Effector CD8-positive, alpha-beta T cell (primary cell): ENCODE data around the gene BRMS1.

Experiments used
- DNase-seq: peaks from one replicate; lab custom pipeline; 2025; lab: John Stamatoyannopoulos, UW

BRMS1 gene

DNA sequence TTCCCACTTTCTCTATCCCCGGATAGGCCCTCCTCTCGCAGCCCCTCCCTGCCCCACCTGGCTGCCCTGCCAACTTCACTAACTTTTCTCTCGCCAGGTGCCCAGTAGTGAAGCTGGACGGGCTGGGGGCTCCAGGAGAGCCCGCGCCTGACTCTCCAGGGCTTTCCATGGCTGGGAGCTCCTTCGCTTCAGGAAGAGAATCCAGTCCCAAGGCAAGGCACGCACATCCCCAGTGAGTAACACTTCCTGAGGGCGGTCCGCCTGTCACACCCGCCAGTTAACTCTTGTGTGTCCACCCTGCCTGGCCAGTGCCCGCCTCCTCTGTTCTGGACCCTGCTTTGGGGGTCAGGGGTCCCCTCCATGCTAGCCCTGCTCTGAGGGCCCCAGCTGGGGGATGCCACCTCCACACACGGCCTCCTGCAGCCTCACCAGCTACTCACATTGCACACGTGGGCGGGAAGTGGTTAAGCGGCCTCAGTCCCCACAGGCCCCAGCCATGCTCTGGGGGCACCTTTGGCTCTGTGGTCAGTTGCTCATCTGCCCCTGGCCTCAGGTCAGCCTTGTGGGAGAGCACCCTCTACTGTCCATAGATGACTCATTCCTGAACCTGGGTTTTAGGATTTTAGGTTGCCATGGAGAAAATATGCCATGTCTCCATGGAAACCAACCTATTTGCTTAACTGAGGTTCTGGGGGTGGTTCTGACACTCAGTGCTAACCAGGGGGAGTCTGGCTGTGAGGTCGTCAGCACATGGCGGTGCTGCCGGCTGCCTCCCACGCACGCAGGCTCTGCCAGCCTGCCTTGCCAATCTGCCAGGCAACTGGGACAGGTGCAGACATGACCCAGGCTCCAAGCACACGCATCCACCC lies 8.4 kb downstream of the BRMS1 start, which contains the start of gene RIN1:
Gene RIN1, minus strand, starts transcription at position 201 of the 869 bp plus-strand sequence. Its CDS starts 32 bp downstream, at position 169.
- no peak for DNase-seq

DNA sequence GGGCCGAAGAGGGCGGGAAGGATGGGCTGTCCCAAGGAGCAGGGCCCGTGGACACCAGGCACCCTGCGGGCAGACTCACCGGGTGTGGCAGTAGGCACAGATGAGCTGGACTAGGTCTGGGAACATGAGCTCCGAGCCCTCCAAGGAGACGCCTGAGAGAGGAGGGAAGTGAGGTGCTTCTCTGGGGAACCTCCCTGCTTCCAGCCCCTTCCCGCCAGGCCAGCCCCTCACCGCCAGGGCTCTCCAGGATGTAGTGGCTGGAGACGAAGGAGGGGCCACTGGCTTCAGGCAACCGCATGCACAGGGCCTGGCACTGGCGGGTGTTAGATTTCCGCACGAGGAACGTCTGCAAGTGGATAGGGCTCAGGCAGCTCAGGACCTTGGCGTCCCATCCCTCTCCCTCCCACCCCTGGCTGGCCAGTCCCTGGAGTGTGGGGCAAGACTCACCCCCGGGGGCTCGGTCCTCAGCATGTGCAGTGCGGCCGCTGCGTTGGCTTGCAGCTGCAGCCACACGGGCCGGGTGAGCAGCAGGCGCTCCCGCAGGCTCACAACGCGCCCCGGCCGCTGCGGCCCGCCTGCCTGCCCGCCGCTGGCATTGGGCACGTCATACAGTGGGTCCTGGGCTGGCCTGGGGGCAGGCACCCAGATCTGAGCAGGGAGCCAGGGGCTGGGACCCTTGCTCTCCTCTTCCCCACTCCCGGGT lies 9.2 kb downstream of the BRMS1 start:
- DNase-seq = no peak

- no peak for DNase-seq
These were observed 10.1 kb downstream of the BRMS1 start for GRCh38 chr11:66334605-66335442.

DNA sequence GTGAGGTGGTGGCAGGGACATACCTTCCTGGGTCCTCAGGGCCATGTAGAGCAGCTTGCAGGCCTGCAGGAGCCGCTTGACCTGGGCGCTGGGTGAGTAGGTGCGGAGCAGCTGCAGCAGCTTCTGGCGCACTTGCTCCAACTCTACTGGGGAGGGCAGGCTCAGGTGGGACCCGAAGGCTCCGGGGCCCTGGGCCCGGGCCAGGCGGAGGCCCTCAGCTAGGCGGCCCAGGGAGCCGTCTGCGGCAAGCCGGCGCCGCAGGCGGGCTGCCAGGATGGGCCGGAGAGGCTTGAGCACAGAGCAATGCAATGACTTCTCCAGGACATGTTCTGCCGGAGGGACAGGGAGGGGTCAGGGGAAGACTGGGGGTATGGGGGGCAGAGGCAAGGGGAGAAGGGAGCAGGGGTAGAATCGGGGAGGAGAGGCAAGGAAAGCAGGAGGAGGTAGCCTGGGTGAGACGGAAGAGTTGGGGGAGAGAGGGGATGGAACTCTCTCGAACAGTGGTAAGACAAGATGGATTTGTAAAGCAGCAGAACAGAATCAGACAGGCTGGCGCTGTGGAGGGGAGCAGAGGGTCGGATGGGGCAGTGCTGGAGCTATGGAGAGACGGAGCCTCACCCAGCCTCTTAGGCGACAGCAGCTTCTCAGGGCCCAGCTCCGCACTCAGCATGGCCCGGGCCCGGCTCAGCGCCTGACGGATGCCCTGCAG lies 10.9 kb downstream of the BRMS1 start:
- DNase-seq = no peak

DNA sequence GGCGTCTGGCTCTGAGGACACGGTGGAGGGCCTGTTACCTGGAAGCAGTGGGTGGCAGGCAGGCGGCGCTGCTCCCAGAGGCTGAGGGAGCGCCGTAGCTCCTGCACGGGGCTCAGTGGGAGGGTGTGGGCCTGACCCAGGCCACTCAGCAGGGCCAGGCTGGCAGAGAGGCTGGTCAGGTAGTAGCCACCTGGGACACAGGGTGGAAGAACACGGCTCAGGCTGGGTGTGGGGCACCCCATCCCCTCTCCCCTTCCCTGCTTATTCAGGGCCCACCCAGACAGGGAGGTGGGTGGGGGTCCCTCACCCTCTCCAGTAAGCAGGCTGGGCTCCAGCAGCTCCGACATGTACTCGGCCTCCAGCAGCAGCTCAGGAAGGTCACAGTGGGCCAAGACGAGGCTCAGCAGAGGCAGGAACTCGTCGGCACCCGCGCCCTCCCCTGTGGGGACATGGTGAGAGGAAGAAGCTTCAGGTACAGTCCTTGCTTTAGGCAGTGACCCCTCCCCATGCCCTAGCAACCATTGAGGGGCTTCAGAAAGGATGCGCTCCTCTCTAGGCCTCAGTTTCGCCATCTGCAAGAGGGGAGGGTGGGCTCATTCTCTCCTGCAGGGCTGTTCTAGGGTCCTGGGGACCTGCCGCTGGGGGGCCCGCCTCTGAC lies 11.6 kb downstream of the BRMS1 start:
- DNase-seq = no peak

GRCh38 chr11:66332371-66333219 lies 12.3 kb downstream of the BRMS1 start:
- no peak for DNase-seq

DNA sequence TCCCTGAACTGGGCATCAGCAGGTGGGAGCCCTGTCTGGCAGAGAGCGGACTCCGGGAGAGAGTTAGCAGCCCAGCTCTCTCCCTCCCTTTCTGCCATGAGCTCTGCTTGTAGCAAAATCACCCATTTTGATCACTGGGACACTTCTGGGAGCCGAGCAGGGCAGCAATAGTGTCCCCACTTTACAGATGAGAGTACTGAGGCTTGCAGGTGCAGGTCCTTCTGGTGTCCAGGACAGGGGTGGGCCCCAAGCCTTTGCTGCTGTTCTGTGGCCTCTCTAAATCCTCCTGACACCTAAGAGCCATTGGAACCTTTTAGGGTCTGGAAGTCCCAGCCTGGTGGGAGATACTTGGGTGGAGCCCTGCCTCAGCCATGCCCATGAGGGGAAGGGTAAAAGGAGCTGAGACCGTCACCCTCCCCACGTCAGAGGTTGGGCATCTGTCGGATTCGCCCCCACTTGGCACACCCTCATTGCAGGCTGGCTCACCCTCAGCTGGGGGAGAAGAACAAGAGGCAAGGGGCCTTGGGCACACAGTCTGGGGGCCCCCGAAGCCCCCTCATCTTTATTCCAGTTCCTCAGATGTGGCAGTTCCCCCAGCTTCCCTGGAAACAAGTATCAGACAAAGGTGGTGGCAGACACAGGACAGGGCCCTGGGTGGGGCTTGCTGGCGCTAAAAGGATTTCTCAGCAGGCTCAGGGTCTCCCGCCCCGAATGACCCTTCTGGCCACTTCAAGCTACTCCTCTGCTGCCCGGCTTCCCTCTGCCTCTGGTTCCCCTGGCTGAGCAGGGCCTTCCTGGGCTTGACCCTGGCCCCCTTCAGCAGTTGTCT lies 13.1 kb downstream of the BRMS1 start:
- DNase-seq = no peak

DNA sequence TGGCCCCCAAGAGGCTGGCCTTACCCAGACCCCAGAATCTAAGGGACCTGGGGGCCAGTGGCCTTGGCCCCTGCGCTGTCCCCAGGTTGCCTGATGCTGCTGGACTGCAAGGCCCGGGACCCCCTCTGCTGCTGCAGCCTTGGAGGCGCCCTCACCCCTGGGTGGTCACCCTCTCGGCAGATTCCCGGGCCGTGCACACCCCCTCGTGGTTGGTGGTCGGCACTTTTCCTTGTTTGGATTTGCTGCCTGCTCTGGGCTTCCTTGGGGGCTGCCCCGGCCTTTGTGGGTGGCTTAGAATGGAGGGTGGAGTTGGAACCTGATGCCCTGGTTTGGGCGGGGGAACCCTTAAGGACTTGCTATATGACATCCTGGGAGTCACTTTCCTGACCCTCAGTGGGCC lies 14.0 kb downstream of the BRMS1 start:
- DNase-seq = no peak

GRCh38 chr11:66329165-66329673 lies 15.7 kb downstream of the BRMS1 start:
- DNase-seq = no peak

DNA sequence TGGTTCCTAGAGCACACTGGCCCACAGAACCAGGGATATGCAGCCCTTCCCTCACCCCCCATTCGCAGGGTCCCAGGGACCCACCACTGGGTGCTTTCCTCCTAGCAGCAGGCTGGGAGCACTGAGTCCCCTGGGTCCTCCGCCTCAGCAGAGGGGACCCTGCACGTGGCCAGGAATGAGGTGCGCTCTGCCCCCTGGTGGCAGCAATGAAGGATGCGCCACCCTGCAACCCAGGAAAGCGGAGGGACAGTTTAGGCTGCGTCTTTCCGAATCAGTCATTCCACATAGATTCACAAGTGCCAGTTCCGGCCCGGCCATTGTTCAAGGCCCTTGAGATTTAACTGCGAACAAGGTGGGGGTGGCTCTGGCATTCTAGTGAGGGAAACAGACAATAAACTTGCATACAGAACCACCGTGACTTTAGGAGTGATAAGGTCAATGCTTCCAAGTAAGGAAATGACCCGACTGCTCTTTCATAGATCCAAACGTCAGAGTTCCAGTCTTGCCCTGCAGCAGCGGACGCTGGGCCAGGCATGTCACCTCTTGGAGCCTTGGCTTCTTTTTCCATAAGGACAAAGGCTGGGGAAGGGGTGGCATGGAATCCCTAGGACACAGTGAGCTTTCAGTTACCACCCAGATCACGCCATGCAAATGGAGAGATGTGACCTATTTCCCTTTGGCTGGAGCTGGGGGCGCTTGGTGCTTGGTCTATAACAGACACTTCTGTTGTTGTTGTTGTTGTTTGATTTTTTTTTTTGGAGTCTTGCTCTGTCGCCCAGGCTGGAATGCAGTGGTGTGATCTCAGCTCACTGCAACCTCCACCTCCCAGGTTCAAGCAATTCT lies 16.4 kb downstream of the BRMS1 start:
- DNase-seq = peak; percentile 71

DNA sequence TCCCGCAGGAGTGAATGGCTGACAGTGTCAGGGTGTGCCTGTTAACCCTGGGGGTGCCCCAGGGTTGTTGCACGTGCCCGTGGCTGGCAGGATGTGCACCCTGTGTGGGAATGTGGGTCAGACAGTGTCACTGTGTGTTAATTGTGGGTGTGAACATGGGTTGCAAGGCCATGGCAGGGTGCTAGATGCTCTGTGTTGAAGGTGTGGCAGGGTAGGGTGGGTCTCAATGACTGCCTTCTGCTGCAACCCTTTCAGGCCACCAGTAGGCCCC lies 16.9 kb downstream of the BRMS1 start:
- DNase-seq = no peak

- DNase-seq = no peak
These were observed 17.5 kb downstream of the BRMS1 start for GRCh38 chr11:66327171-66328030.

DNA sequence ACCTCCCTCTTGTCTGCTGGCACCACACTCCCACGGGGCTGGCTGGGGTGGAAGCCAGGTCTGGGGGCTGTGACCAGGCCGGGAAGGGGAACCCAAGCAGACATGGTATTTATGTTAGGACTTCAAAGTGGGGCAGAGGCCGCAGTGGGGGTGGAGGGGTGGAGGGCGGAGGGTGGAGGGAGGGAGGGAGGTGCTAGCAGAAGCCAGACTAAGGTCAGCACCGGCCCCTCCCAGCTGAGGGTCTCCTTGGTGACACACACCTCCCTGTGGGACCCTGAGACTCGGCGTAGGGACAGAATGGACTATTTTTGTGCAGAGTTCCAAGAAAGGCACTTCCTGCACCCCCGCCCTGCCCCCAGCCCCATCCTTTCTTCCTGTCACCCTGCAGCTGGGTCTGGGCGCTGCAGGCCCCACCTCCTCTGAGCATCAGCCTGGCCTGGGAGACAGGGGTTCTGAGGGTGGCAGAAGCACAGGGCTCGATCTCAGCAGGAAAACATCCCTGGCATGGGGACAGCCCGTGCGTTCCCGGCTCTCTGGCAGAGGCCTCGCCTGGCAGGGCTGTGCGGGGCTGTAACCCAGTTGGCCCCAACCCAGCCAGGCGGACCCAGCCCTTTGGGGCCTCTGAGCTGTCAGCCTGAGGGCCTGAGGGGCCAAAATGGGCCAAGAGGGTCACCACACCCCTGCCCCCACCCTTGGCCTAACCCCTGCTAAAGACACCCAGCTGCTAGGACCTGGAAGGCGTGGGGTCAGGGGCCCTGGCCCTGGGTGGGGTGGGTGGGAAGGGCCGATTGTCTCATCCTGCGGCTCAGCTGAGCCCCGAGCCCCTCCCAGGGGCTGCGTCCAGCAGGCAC lies 18.4 kb downstream of the BRMS1 start:
- no peak for DNase-seq

- DNase-seq = no peak
These were observed 19.6 kb downstream of the BRMS1 start for GRCh38 chr11:66325263-66325671.

DNA sequence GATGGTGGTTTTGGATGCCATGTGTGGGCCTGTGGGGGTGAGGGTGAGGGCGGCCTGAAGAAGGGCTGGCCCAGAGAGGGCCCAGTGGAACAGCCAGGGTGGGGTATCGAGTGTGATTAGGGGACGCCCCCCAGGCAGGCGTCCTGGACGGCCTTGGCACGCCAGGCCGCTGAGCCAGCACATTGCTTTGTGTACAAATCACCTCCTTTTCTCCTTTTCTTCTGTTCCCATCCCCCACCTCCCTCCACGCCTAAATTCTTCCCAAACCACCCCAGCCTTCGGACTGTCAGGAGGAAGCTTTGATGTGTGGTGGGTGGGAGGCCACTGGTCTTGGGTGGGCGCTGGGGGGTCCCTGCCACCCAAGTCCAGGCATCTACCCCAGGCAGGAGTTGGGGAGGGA lies 20.2 kb downstream of the BRMS1 start:
- no peak for DNase-seq

DNA sequence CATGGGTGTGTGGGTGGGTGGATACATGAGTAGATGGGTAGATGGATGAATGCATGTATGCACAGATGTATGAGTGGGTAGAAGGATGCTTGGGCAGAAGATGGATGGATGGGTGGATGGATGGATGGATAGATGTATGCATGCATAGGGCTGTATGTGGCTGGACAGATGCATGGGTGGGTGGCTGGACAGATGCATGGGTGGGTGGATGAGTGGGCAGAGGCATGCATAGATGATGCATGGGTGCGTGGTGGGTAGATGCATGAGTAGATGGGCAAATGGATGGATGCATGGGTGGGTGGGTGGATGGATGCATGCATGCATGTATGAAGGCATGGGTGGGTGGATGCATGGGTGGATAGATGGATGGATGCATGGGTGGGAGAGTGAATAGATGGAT lies 21.2 kb downstream of the BRMS1 start:
- no peak for DNase-seq
